ENCODE data around the gene UGT2B7. TPM values are rescaled to one million over a fixed set of nuclear protein-coding genes. Genes with fewer than 3 reads are reported as not detected.

The UGT2B7 gene
- total and polyA plus RNA-seq, 8 donors = 0.47 to 46.5 (median 19.8) TPM

DNA sequence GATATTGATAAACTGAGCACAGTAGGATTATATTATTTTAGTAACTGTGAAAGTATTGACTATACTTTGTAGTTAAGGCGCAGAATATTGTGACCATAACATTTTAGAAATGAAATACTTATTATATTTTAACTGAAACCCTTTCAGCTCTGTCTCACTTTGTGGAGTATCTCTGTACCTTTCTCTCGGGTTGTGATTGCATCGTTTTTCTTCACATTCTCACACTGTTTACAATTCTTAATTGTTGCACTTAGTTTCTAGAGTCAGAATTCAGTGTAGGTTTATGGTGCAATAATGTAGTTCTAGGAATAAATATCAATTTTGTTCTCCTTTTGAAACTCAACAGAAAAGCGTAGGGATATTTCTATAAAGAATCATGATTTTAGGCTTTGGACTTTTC lies 57.7 kb downstream of the UGT2B7 start:
- Histone ChIP-seq H3K9me3 (no peaks in the 10 kb centered on the region), H3K4me3 (no peak overlapping the region), H3K4me1 (no peaks in the 10 kb centered on the region), H3K27me3 (no peaks in the 10 kb centered on the region), H3K36me3 (no peaks in the 10 kb centered on the region), H3K27ac (no peak overlapping the region)
- no peak for ATAC-seq
- TF ChIP-seq CTCF (IDR thresholded peaks at IDR 0.05) = no peak
- intact Hi-C loops (cut with DNase I) = no loop called here
- DNase-seq = no peak

GRCh38 chr4:69156913-69157312 lies 60.6 kb downstream of the UGT2B7 start:
- intact Hi-C loops (cut with DNase I) = no loop called here
- H3K27me3 ChIP-seq = no peaks in the 10 kb centered on the region
- H3K4me1 ChIP-seq = no peaks in the 10 kb centered on the region
- no peak overlapping the region for H3K27ac ChIP-seq
- H3K4me3 ChIP-seq = no peak overlapping the region
- TF ChIP-seq CTCF (IDR thresholded peaks at IDR 0.05) = no peak
- no peak for DNase-seq
- H3K9me3 ChIP-seq = no peaks in the 10 kb centered on the region
- no peaks in the 10 kb centered on the region for H3K36me3 ChIP-seq
- no peak for ATAC-seq

Other genes starting within 250 kb of the UGT2B7 start
- gene UGT2A3, start 144.7 kb upstream of the UGT2B7 start, total RNA-seq = not detected
- 10 to 100 TPM in 1 of 6 donors, 1 to 10 TPM in 5; 1.5 to 23.3 (median 5.2) TPM for gene UGT2A3, start 144.7 kb upstream of the UGT2B7 start, polyA plus RNA-seq (ENCODE audit: insufficient read length in 6 of 6)
- gene UGT2B11, start 118.3 kb downstream of the UGT2B7 start, total RNA-seq = not detected
- under 1 TPM in 2 of 6 donors, not detected in 4; 0.10 to 0.62 TPM for gene UGT2B11, start 118.3 kb downstream of the UGT2B7 start, polyA plus RNA-seq (ENCODE audit: insufficient read length in 6 of 6)
- not detected for gene UGT2B28, start 184.0 kb downstream of the UGT2B7 start, total RNA-seq
- gene UGT2B28, start 184.0 kb downstream of the UGT2B7 start, polyA plus RNA-seq (ENCODE audit: insufficient read length in 6 of 6) = under 1 TPM in 4 of 6 donors, not detected in 2; 0.12 to 0.91 (median 0.65) TPM

Data from left lung (tissue), 10 donors.